GM12878 (cell line): Measurements from ENCODE around the gene TNPO2. TPM values are rescaled to one million over a fixed set of nuclear protein-coding genes. Genes with fewer than 3 reads are reported as not detected.

Experiments used
- ATAC-seq: fragments of 200-7000 bp; cut with Tn5 transposase; 3 replicates; pipeline ENCODE4 v1.9.1; 2020; ENCODE audit warnings: mild to moderate bottlenecking, moderate library complexity
- BruUV-seq: library from RNA; stranded (reverse); fragments of 400-500 nt; replicated peaks from 2 replicates; lab custom pipeline; 2021; lab: Mats Ljungman, UMichigan
- CTCF ChIA-PET: fragments of 300-600 bp; sonication (Branson Sonifier 250); formaldehyde crosslinking; extraction: SDS; loops from one replicate; lab custom pipeline; 2021; ENCODE audit warnings: inconsistent platforms; lab: Yijun Ruan, JAX
- POLR2A ChIA-PET: fragments of 350-600 bp; formaldehyde crosslinking; extraction: SDS; loops from one replicate; lab custom pipeline; 2021; ENCODE audit warnings: inconsistent platforms; lab: Charles Lee
- RAD21 ChIA-PET: fragments of 300-600 bp; sonication (Branson Sonifier 250); formaldehyde crosslinking; loops from one replicate; lab custom pipeline; 2023; ENCODE audit warnings: antibody characterized with exemption; ENCODE audit not compliant: unreplicated experiment; lab: Charles Lee
- SMC1A ChIA-PET: fragments of 300-600 bp; sonication (Branson Sonifier 250); formaldehyde crosslinking; loops from one replicate; lab custom pipeline; 2023; ENCODE audit not compliant: unreplicated experiment, uncharacterized antibody; lab: Charles Lee
- DNase-seq: peaks from one replicate; pipeline ENCODE4 v3.0.0-alpha.2; 2011; ENCODE audit warnings: low read depth, low spot score
- FAIRE-seq: peaks from 3 replicates; lab custom pipeline; 2011; peaks lifted over from hg19 to GRCh38; lab: Jason Lieb, UNC
- H2AFZ ChIP-seq: 2 replicates; pipeline ENCODE4 v1.6.0; 2011; ENCODE audit warnings: low read depth, low read length, control low read depth; ENCODE audit not compliant: control insufficient read depth
- H3K27ac ChIP-seq: 2 replicates; pipeline ENCODE4 v1.5.1; 2011; ENCODE audit warnings: control low read depth; ENCODE audit not compliant: control insufficient read depth, insufficient read depth
- H3K27me3 ChIP-seq, 2 experiments: replicated peaks in 1 of 2; 2 replicates each; pipeline versions ENCODE4 v1.6.0 to v1.6.1; 2011; ENCODE audit warnings: low read length in 1 of 2; ENCODE audit not compliant: control insufficient read depth in 2 of 2, insufficient read depth in 2 of 2
- H3K36me3 ChIP-seq, 2 experiments: 2 replicates each; pipeline ENCODE4 v1.5.1; 2011; ENCODE audit warnings: low read length in 1 of 2; ENCODE audit not compliant: control insufficient read depth in 2 of 2, insufficient read depth in 2 of 2
- H3K4me1 ChIP-seq: 2 replicates; pipeline ENCODE4 v1.6.1; 2011; ENCODE audit warnings: mild to moderate bottlenecking, low read length, moderate library complexity, mixed read lengths; ENCODE audit not compliant: control insufficient read depth, insufficient read depth
- H3K4me2 ChIP-seq: 2 replicates; pipeline ENCODE4 v1.6.0; 2011; ENCODE audit warnings: control low read depth; ENCODE audit not compliant: control insufficient read depth, insufficient read depth
- H3K4me3 ChIP-seq: fragments of 200-600 bp; sonication (generic); 2 replicates; pipeline ENCODE4 v1.5.1; 2016
- H3K79me2 ChIP-seq: 2 replicates; pipeline ENCODE4 v1.6.0; 2011; ENCODE audit warnings: low read length; ENCODE audit not compliant: control insufficient read depth, insufficient read depth
- H3K9ac ChIP-seq: 2 replicates; pipeline ENCODE4 v1.8.0; 2011; ENCODE audit warnings: low read length, control low read depth, mixed read lengths; ENCODE audit not compliant: control insufficient read depth, insufficient read depth
- H3K9me3 ChIP-seq: replicated peaks from 3 replicates; pipeline ENCODE4 v1.5.1; 2011; ENCODE audit warnings: mild to moderate bottlenecking, low read length; ENCODE audit not compliant: control insufficient read depth, insufficient read depth
- H4K20me1 ChIP-seq: 2 replicates; pipeline ENCODE4 v1.6.0; 2011; ENCODE audit not compliant: control insufficient read depth, insufficient read depth
- BHLHE40 ChIP-seq, 2 experiments: fragments of 450-650 bp in 1 of 2; IDR thresholded peaks; 2 replicates each; pipeline ENCODE4 v1.6.1; 2011 to 2017; ENCODE audit warnings: low read depth in 2 of 2, borderline replicate concordance in 1 of 2, improper control_type of control experiment in 1 of 2, low read length in 1 of 2, mild to moderate bottlenecking in 1 of 2
- CBFB ChIP-seq: IDR thresholded peaks from 2 replicates; pipeline ENCODE4 v1.6.1; 2016; ENCODE audit warnings: antibody characterized with exemption, low read depth
- E2F8 ChIP-seq: fragments of 450-650 bp; IDR thresholded peaks from 2 replicates; pipeline ENCODE4 v1.6.1; 2018; ENCODE audit warnings: mild to moderate bottlenecking, low read depth, moderate library complexity; ENCODE audit not compliant: partially characterized antibody
- ETV6 ChIP-seq, 2 experiments: fragments of 450-650 bp in 1 of 2; IDR thresholded peaks in 1 of 2; conservative IDR thresholded peaks in 1 of 2; 2 replicates each; pipeline ENCODE4 v1.6.1; 2014; ENCODE audit warnings: antibody characterized with exemption in 1 of 2, borderline replicate concordance in 1 of 2, low read depth in 1 of 2, mild to moderate bottlenecking in 1 of 2, moderate library complexity in 1 of 2
- HCFC1 ChIP-seq: fragments of 150-350 bp; IDR thresholded peaks from 2 replicates; pipeline ENCODE4 v1.6.1; 2014; ENCODE audit warnings: low read length
- IKZF2 ChIP-seq, 2 experiments: fragments of 450-650 bp; IDR thresholded peaks; 2 replicates each; pipeline ENCODE4 v1.6.1; 2017; ENCODE audit warnings: mild to moderate bottlenecking in 2 of 2, moderate library complexity in 2 of 2
- SREBF2 ChIP-seq: IDR thresholded peaks from 2 replicates; pipeline ENCODE4 v1.6.1; 2012; ENCODE audit warnings: mild to moderate bottlenecking, low read length
- TCF12 ChIP-seq: IDR thresholded peaks from 2 replicates; pipeline ENCODE4 v1.6.1; 2011; ENCODE audit warnings: low read depth, mild to moderate bottlenecking, low read length
- USF1 ChIP-seq: IDR thresholded peaks from 2 replicates; pipeline ENCODE4 v1.6.1; 2011; ENCODE audit warnings: borderline replicate concordance, low read depth, mild to moderate bottlenecking, moderate library complexity, mixed read lengths, low read length; ENCODE audit not compliant: insufficient read depth; ENCODE audit errors: extremely low read length
- ZNF207 ChIP-seq: fragments of 450-650 bp; IDR thresholded peaks from 2 replicates; pipeline ENCODE4 v1.6.1; 2014; ENCODE audit warnings: antibody characterized with exemption, mild to moderate bottlenecking, borderline replicate concordance
- ZNF217 ChIP-seq: fragments of 450-650 bp; IDR thresholded peaks from 2 replicates; pipeline ENCODE4 v1.6.1; 2017; ENCODE audit warnings: antibody characterized with exemption, mild to moderate bottlenecking
- ZNF384 ChIP-seq: IDR thresholded peaks from 2 replicates; pipeline ENCODE4 v1.6.1; 2012; ENCODE audit warnings: low read depth, mild to moderate bottlenecking, low read length, improper control_type of control experiment, borderline replicate concordance
- ZZZ3 ChIP-seq: IDR thresholded peaks from 2 replicates; pipeline ENCODE4 v1.6.1; 2011; ENCODE audit warnings: low read depth; ENCODE audit not compliant: control insufficient read depth, insufficient read length
- WGBS: methylation state at CpG from one replicate; pipeline ENCODE4 v1.1.6; 2016; ENCODE audit warnings: low lambda C conversion rate; ENCODE audit not compliant: insufficient replicate concordance, insufficient coverage; ENCODE audit errors: missing lambda C conversion rate; 5-methylcytosine and 5-hydroxymethylcytosine counted together
- in situ Hi-C: fragments of 300-500 bp; cut with MboI; formaldehyde crosslinking; loops from 9 replicates; pipeline ENCODE4 v1.14.3; 2018; ENCODE audit warnings: mixed read lengths
- intact Hi-C: fragments of 100-400 bp; cut with micrococcal nuclease; formaldehyde crosslinking; loops from one replicate; pipeline ENCODE4 v1.14.2; 2022; ENCODE audit not compliant: unreplicated experiment
- polyA plus RNA-seq, 11 experiments: library from polyadenylated mRNA; depleted of rRNA in 4 of 11; unstranded in 6 of 11; stranded (reverse) in 5 of 11; fragments of >200 nt; fragmentation: Nextera tagmentation in 4 of 11; fragmentation: Illumina TruSeq in 1 of 11; extraction: Ambion mirVana in 4 of 11; extraction: Trizol in 1 of 11; gene quantifications; 1 replicate in 1 of 11; 2 replicates in 10 of 11; pipeline versions ENCODE4 v1.2.1 to v1.2.3, GENCODE V29; 2011 to 2016; ENCODE audit warnings: inconsistent platforms in 2 of 11, missing spikeins in 2 of 11, low read depth in 1 of 11
- total RNA-seq, 4 experiments: library from RNA; depleted of rRNA in 3 of 4; stranded (reverse); fragments of >200 nt in 3 of 4; fragmentation: Illumina TruSeq in 1 of 4; extraction: Trizol in 1 of 4; gene quantifications; 2 replicates each; pipeline versions ENCODE4 v1.2.1 to v1.2.3, GENCODE V29; 2013 to 2021

TNPO2 gene
- total and polyA plus RNA-seq, 10 of the 15 experiments (the other 5 are each of a cell fraction or from before 2014, with no cell fraction given), result 5.5 to 99.7 (median 29.6) TPM

- Histone ChIP-seq H3K9ac (no peak overlapping the region), H4K20me1 (no peaks in the 10 kb centered on the region), H2AFZ (no peak overlapping the region), H3K9me3 (no peaks in the 10 kb centered on the region), H3K27ac (no peak overlapping the region), H3K4me2 (no peak overlapping the region), H3K4me1 (no peaks in the 10 kb centered on the region), H3K36me3 (peaks cover 29 to 47% of the 10 kb centered on the region in 2 experiments), H3K27me3 (no peaks in the 10 kb centered on the region), H3K4me3 (no peak overlapping the region), H3K79me2 (no peaks in the 10 kb centered on the region)
- 96% methylated on average over 13 of the region's 13 CpGs for WGBS
- TF ChIP-seq TCF12, result no peak
- no peak for TF ChIP-seq SREBF2
- no peak for TF ChIP-seq ZNF207
- TF ChIP-seq BHLHE40 (IDR thresholded peaks at IDR 0.05; ENCODE audit: borderline replicate concordance in 1 of 2, low read depth in 2 of 2, low read length in 1 of 2), result no peak
- TF ChIP-seq E2F8, result no peak
- TF ChIP-seq ZNF384, result no peak
- no peak for TF ChIP-seq CBFB
- no peak for TF ChIP-seq HCFC1
- TF ChIP-seq IKZF2 (IDR thresholded peaks at IDR 0.05), result no peak
- no peak for TF ChIP-seq ZZZ3
- no peak for TF ChIP-seq ETV6 (conservative IDR thresholded peaks at IDR 0.05 in 1 of 2, IDR thresholded peaks at IDR 0.05 in 1 of 2; ENCODE audit: borderline replicate concordance in 1 of 2, low read depth in 1 of 2)
- no peak for TF ChIP-seq ZNF217
- TF ChIP-seq USF1, result no peak
- ATAC-seq (no peak), FAIRE-seq (no peak), DNase-seq (no peak)
- in situ Hi-C loops, result no loop called here
- no TSS peak for BruUV-seq
- SMC1A ChIA-PET, result no interaction called here
- intact Hi-C loops, result no loop called here
- RAD21 ChIA-PET, result no interaction called here
- POLR2A ChIA-PET, result no interaction called here
- CTCF ChIA-PET, result no interaction called here
Observed at GRCh38 chr19:12705169-12705568, 18.6 kb downstream of the TNPO2 start.
